Progenitor cell of endocrine pancreas (in vitro differentiated cells): Measurements from ENCODE around the gene APOO. TPM values are rescaled to one million over a fixed set of nuclear protein-coding genes. Genes with fewer than 3 reads are reported as not detected.

ENCODE experiments used
- DNase-seq: peaks from one replicate; pipeline ENCODE4 v3.0.0; 2021; ENCODE audit warnings: low spot score; ENCODE audit not compliant: unreplicated experiment
- H3K27ac Mint-ChIP-seq: 2 replicates; pipeline ENCODE4 v1.8.0; 2021; ENCODE audit warnings: mild to moderate bottlenecking, moderate library complexity, mixed read lengths
- H3K27me3 Mint-ChIP-seq: 2 replicates; pipeline ENCODE4 v1.8.0; 2021; ENCODE audit warnings: mixed read lengths
- H3K36me3 Mint-ChIP-seq: 2 replicates; pipeline ENCODE4 v1.8.0; 2022; ENCODE audit warnings: mixed read lengths; ENCODE audit not compliant: insufficient read depth
- H3K4me1 Mint-ChIP-seq: 2 replicates; pipeline ENCODE4 v1.8.0; 2021; ENCODE audit warnings: low read depth, mixed read lengths
- H3K4me3 Mint-ChIP-seq: 2 replicates; pipeline ENCODE4 v1.8.0; 2021; ENCODE audit warnings: low read depth, mild to moderate bottlenecking, moderate library complexity, mixed read lengths
- H3K9me3 Mint-ChIP-seq: 2 replicates; pipeline ENCODE4 v1.8.0; 2021; ENCODE audit warnings: low read depth, mixed read lengths
- CTCF ChIP-seq: fragments of 200-600 bp; sonication (generic); IDR thresholded peaks from one replicate; pipeline ENCODE4 v1.5.0; 2021; ENCODE audit warnings: antibody characterized with exemption, mild to moderate bottlenecking; ENCODE audit not compliant: unreplicated experiment
- total RNA-seq: library from RNA; stranded (reverse); gene quantifications from 2 replicates; pipeline ENCODE4 v1.2.1, GENCODE V29; 2021

The APOO gene
- total RNA-seq, 1 donor from 2014 or later = 75.9 TPM

GRCh38 chrX:23784470-23785331 lies 123.0 kb downstream of the APOO start:
- TF ChIP-seq CTCF = no peak
- no peaks in the 10 kb centered on the region for H3K9me3 Mint-ChIP-seq
- H3K27me3 Mint-ChIP-seq = no peaks in the 10 kb centered on the region
- H3K36me3 Mint-ChIP-seq = peaks cover 17% of the 10 kb centered on the region
- peaks cover 33% of the 10 kb centered on the region for H3K4me1 Mint-ChIP-seq
- H3K4me3 Mint-ChIP-seq = peak overlapping the region; percentile 91
- H3K27ac Mint-ChIP-seq = peak overlapping the region; percentile 70
- DNase-seq = no peak

GRCh38 chrX:23783589-23784469 lies 123.9 kb downstream of the APOO start:
- DNase-seq = no peak
- peaks cover 17% of the 10 kb centered on the region for H3K36me3 Mint-ChIP-seq
- H3K4me1 Mint-ChIP-seq = peaks cover 31% of the 10 kb centered on the region
- peak overlapping the region; percentile 91 for H3K4me3 Mint-ChIP-seq
- no peaks in the 10 kb centered on the region for H3K9me3 Mint-ChIP-seq
- no peaks in the 10 kb centered on the region for H3K27me3 Mint-ChIP-seq
- peak overlapping the region; percentile 94 for H3K27ac Mint-ChIP-seq
- TF ChIP-seq CTCF = no peak

Other genes with a start within 250 kb of the APOO start
- 133 and 151 TPM in 2 replicates for gene PRDX4, start 240.4 kb downstream of the APOO start, total RNA-seq
- gene ACOT9, start 164.7 kb downstream of the APOO start, total RNA-seq = 33.8 and 36.1 TPM in 2 replicates
- gene SAT1, start 124.8 kb downstream of the APOO start, total RNA-seq = 193 and 242 TPM in 2 replicates
- gene CXorf58, start 68 bp upstream of the APOO start, total RNA-seq = 0.22 and 0.29 TPM in 2 replicates
- gene KLHL15, start 119.2 kb upstream of the APOO start, total RNA-seq = 16.0 and 16.2 TPM in 2 replicates
- gene EIF2S3, start 147.0 kb upstream of the APOO start, total RNA-seq = 473 and 501 TPM in 2 replicates
- gene ZFX, start 241.8 kb upstream of the APOO start, total RNA-seq = 113 and 116 TPM in 2 replicates